Stimulated activated naive B cell treated with anti-CD40 and anti-IgM and Interleukin-4, amounts not matched to agents 10 μg/mL and 1 μg/mL and 100 μg/mL, for 72 hours (primary cell): ENCODE results near the gene PTGES.
A peak's percentile ranks its signal among the peaks of the same experiment; 100 is the strongest.

Source experiments
- ATAC-seq, 2 donors: fragments of 150-1000 bp; cut with Tn5 transposase; replicated peaks; 2 replicates each; pipeline ENCODE4 v1.10.0; 2021; ENCODE audit warnings: moderate library complexity in 1 of 2
- DNase-seq: peaks from one replicate; pipeline ENCODE4 v3.0.0; 2021
- H3K27ac Mint-ChIP-seq: one replicate; pipeline ENCODE4 v1.8.0; 2022; ENCODE audit warnings: mild to moderate bottlenecking, mixed read lengths
- H3K27me3 Mint-ChIP-seq, 2 donors: one replicate each; pipeline ENCODE4 v1.8.0; 2022; ENCODE audit warnings: mixed read lengths in 2 of 2
- H3K36me3 Mint-ChIP-seq, 2 donors: one replicate each; pipeline ENCODE4 v1.8.0; 2022; ENCODE audit warnings: mixed read lengths in 2 of 2, mild to moderate bottlenecking in 1 of 2
- H3K4me1 Mint-ChIP-seq, 2 donors: one replicate each; pipeline ENCODE4 v1.8.0; 2022; ENCODE audit warnings: mixed read lengths in 2 of 2, mild to moderate bottlenecking in 1 of 2
- H3K4me3 Mint-ChIP-seq, 2 donors: one replicate each; pipeline ENCODE4 v1.8.0; 2022; ENCODE audit warnings: mild to moderate bottlenecking in 2 of 2, mixed read lengths in 2 of 2, moderate library complexity in 1 of 2
- H3K9me3 Mint-ChIP-seq, 2 donors: one replicate each; pipeline ENCODE4 v1.8.0; 2022; ENCODE audit warnings: mixed read lengths in 2 of 2, mild to moderate bottlenecking in 1 of 2

PTGES gene

DNA sequence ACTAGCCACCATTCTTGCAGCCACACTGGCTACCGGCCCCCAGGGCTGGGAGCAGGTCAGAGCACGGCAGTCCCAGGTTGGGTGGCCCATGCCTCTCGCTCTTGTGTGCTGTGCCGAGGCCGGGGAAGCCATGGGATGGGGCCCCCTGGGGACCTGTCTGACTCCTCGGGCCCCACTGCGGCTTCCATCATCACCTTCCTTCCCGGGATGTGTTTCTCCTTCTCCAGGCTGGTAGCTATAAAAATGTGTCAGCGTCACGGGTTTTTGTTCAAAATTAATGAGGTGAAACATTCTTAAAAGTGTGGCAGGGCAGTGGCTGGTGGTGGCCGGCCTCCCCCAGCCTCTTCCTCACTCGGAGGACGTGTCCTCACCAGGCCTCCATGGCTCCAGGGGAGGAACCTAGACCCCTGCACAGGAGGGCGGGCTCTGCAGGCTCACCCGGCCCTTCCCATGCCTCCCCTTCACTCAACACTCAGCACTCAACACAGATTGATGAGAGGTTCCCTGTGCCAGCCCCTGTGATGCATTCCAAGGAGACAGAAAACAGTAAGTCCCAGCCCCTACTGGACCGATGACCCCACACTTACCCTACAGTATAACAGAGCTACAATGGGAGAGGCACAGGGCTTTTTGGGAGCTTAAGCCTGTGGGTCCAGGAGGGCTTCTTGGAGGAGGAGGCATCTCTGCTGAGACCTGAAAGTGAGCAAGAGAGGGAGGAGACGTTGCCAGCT lies 43.2 kb downstream of the PTGES start:
- Mint-ChIP-seq H3K4me3 (no peak overlapping the region), H3K27ac (no peak overlapping the region), H3K4me1 (no peaks in the 10 kb centered on the region), H3K27me3 (peaks cover 21 to 33% of the 10 kb centered on the region in 2 donors), H3K36me3 (no peaks in the 10 kb centered on the region), H3K9me3 (no peaks in the 10 kb centered on the region)
- no peak for DNase-seq
- no peak for ATAC-seq

GRCh38 chr9:129708793-129709192 lies 44.0 kb downstream of the PTGES start:
- Mint-ChIP-seq H3K4me1 (no peaks in the 10 kb centered on the region), H3K9me3 (no peaks in the 10 kb centered on the region), H3K36me3 (no peaks in the 10 kb centered on the region), H3K27ac (no peak overlapping the region), H3K4me3 (no peak overlapping the region), H3K27me3 (peaks cover 21 to 30% of the 10 kb centered on the region in 2 donors)
- DNase-seq (no peak), ATAC-seq (no peak)

GRCh38 chr9:129704807-129705206 lies 48.0 kb downstream of the PTGES start:
- H3K4me1 Mint-ChIP-seq, result no peaks in the 10 kb centered on the region
- H3K4me3 Mint-ChIP-seq, result no peak overlapping the region
- no peak overlapping the region for H3K27ac Mint-ChIP-seq
- no peak for DNase-seq
- H3K9me3 Mint-ChIP-seq, result no peaks in the 10 kb centered on the region
- H3K27me3 Mint-ChIP-seq, result peaks cover 20 to 25% of the 10 kb centered on the region in 2 donors
- H3K36me3 Mint-ChIP-seq, result no peaks in the 10 kb centered on the region
- ATAC-seq, result no peak

GRCh38 chr9:129703667-129704355 lies 49.0 kb downstream of the PTGES start:
- Mint-ChIP-seq H3K27me3 (peaks cover 24 to 34% of the 10 kb centered on the region in 2 donors), H3K9me3 (no peaks in the 10 kb centered on the region), H3K36me3 (no peaks in the 10 kb centered on the region), H3K27ac (no peak overlapping the region), H3K4me1 (no peaks in the 10 kb centered on the region), H3K4me3 (no peak overlapping the region)
- ATAC-seq (no peak), DNase-seq (no peak)

GRCh38 chr9:129702589-129703520 lies 50.0 kb downstream of the PTGES start:
- H3K27me3 Mint-ChIP-seq, result peaks cover 32 to 36% of the 10 kb centered on the region in 2 donors
- no peak for DNase-seq
- no peaks in the 10 kb centered on the region for H3K9me3 Mint-ChIP-seq
- H3K36me3 Mint-ChIP-seq, result no peaks in the 10 kb centered on the region
- H3K4me3 Mint-ChIP-seq, result no peak overlapping the region
- ATAC-seq, result no peak
- H3K27ac Mint-ChIP-seq, result no peak overlapping the region
- no peaks in the 10 kb centered on the region for H3K4me1 Mint-ChIP-seq

DNA sequence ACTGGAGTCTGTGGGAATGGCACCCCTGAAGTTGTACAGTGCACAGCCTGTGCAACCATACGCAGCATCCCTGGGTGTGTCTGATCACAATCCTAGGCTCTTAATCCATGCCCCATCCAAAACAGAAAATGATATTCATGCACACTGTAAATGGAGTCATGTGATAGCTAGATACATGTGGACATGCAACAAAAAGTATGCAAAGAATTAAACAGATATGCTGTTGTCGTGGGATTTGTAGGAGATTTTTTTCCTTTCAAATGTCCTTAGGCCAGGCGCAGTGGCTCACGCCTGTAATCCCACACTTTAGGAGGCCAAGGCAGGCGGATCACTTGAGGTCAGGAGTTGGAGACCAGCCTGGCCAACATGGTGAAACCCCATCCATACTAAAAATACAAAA lies 51.3 kb downstream of the PTGES start:
- peaks cover 2 to 5% of the 10 kb centered on the region in 2 donors for H3K4me1 Mint-ChIP-seq
- no peak overlapping the region for H3K27ac Mint-ChIP-seq
- no peak overlapping the region for H3K4me3 Mint-ChIP-seq
- ATAC-seq (no peak), DNase-seq (no peak)
- H3K9me3 Mint-ChIP-seq, result no peaks in the 10 kb centered on the region
- H3K27me3 Mint-ChIP-seq, result peaks cover 39 to 42% of the 10 kb centered on the region in 2 donors
- H3K36me3 Mint-ChIP-seq, result no peaks in the 10 kb centered on the region

DNA sequence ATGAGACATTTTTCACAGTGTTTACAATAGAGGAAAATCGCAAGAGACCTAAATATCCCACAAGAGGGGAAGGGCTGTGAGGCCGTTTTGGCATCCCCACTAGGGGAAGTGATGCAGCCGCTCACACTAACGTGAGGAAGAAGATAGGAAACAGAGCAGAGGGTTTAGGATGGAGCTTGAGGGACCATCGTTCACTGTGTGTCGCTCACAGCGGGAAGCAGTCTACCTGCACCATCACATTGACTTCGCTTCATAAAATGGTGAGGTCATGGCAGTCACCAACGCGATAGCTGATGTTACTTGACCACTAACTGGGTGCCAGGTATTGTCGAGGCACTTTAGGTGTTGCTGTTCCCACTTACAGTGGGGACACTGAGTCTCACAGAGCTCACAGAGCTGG lies 51.8 kb downstream of the PTGES start:
- Mint-ChIP-seq H3K27me3 (peaks cover 44% of the 10 kb centered on the region in 2 donors), H3K27ac (no peak overlapping the region), H3K9me3 (no peaks in the 10 kb centered on the region), H3K36me3 (no peaks in the 10 kb centered on the region), H3K4me1 (peaks cover 2 to 5% of the 10 kb centered on the region in 2 donors), H3K4me3 (no peak overlapping the region)
- ATAC-seq (no peak), DNase-seq (no peak)

DNA sequence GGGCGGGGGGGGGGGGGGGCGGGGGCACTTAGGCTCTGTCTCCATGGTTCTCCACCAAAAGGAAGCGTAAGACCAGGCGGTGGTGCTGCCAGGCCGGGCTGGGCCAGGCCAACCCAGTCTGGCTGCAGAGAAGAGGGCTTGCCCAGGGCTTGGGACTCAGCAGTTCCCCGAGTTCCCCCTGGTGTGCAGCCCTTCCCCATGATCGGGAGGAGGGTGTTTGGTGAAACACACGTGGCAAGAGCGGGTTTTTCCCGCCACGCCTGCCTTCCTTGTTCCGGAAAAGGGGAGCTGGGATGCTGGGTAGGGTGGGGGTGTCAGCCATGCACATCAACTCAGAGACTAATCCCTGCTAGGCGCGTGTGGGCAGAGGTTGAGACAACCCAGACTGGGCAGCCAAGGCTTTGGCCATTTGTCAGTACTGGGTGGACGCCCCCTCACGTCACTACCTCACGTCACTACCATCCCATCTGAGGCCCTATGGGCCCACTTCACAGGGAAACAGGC lies 54.5 kb downstream of the PTGES start:
- Mint-ChIP-seq H3K27ac (no peak overlapping the region), H3K4me3 (no peak overlapping the region), H3K4me1 (peaks cover 2 to 5% of the 10 kb centered on the region in 2 donors), H3K27me3 (peaks cover 60 to 70% of the 10 kb centered on the region in 2 donors), H3K36me3 (no peaks in the 10 kb centered on the region), H3K9me3 (no peaks in the 10 kb centered on the region)
- no peak for ATAC-seq
- DNase-seq, result no peak

DNA sequence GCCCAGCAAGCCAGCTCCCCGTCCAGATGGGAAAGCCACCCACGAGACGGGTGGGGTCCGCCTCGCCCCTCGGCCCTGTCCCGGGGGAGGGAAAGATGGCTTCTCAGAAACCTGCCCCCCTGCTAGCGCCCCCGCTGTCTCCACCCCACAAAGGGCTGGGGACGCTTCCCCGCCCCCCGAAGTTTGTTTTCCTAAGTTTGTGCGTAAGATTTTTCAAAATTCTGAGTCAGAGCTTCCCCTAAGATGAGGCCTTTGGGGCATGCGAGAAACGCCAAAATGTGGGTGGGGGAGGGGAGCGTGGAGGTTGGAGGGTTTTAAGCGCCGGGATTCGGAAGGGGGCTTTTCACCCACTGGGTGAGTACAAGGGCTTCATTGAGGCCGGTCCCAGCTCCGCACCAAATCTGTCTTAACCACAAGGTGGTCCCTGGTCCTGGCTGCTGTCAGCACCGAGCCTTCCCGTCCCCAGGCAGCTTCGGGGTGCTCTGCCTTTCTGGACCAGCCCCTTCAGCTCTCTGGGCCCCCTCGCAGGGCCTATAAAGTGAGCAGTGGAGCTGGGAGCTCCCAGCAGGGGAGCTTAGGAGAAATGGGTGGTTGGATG lies 55.1 kb downstream of the PTGES start:
- ATAC-seq, result peak in 1 of 2 donors; percentile 12
- no peaks in the 10 kb centered on the region for H3K9me3 Mint-ChIP-seq
- H3K27ac Mint-ChIP-seq, result no peak overlapping the region
- H3K4me1 Mint-ChIP-seq, result peaks cover 2 to 5% of the 10 kb centered on the region in 2 donors
- H3K4me3 Mint-ChIP-seq, result peak overlapping the region in 1 of 2 donors; percentile 51
- H3K36me3 Mint-ChIP-seq, result no peaks in the 10 kb centered on the region
- DNase-seq, result no peak
- peaks cover 57 to 68% of the 10 kb centered on the region in 2 donors for H3K27me3 Mint-ChIP-seq

- DNase-seq (no peak), ATAC-seq (peak; percentile 66 to 71)
- Mint-ChIP-seq H3K36me3 (no peaks in the 10 kb centered on the region), H3K4me1 (peaks cover 2 to 5% of the 10 kb centered on the region in 2 donors), H3K27me3 (peaks cover 53 to 65% of the 10 kb centered on the region in 2 donors), H3K9me3 (no peaks in the 10 kb centered on the region), H3K4me3 (peak overlapping the region; percentile 64 to 77), H3K27ac (no peak overlapping the region)
These were observed 55.7 kb downstream of the PTGES start for GRCh38 chr9:129696944-129697655.

- Mint-ChIP-seq H3K27ac (no peak overlapping the region), H3K4me1 (peaks cover 2 to 5% of the 10 kb centered on the region in 2 donors), H3K4me3 (no peak overlapping the region), H3K9me3 (no peaks in the 10 kb centered on the region), H3K36me3 (no peaks in the 10 kb centered on the region), H3K27me3 (peaks cover 47 to 61% of the 10 kb centered on the region in 2 donors)
- DNase-seq (no peak), ATAC-seq (no peak)
These were observed 57.0 kb downstream of the PTGES start for GRCh38 chr9:129695870-129696269.

DNA sequence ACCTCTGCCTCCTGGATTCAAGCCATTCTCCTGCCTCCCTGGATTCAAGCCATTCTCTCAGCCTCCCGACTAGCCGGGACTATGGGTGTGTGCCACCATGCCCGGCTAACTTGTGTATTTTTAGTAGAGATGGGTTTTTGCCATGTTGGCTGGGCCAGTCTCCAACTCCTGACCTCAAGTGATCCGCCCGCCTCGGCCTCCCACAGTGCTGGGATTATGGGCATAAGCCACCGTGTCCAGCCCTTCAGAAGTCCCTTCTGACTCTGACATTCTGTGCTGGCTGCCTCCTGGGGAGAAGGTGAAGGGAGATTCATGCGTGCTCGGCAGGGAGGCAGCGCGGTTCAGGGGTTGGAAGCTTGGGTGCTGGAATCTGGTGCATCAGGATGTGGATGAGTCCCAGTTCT lies 58.6 kb downstream of the PTGES start:
- ATAC-seq (no peak), DNase-seq (no peak)
- peaks cover 2 to 5% of the 10 kb centered on the region in 2 donors for H3K4me1 Mint-ChIP-seq
- peaks cover 35 to 62% of the 10 kb centered on the region in 2 donors for H3K27me3 Mint-ChIP-seq
- H3K4me3 Mint-ChIP-seq, result no peak overlapping the region
- no peaks in the 10 kb centered on the region for H3K36me3 Mint-ChIP-seq
- no peaks in the 10 kb centered on the region for H3K9me3 Mint-ChIP-seq
- H3K27ac Mint-ChIP-seq, result no peak overlapping the region

DNA sequence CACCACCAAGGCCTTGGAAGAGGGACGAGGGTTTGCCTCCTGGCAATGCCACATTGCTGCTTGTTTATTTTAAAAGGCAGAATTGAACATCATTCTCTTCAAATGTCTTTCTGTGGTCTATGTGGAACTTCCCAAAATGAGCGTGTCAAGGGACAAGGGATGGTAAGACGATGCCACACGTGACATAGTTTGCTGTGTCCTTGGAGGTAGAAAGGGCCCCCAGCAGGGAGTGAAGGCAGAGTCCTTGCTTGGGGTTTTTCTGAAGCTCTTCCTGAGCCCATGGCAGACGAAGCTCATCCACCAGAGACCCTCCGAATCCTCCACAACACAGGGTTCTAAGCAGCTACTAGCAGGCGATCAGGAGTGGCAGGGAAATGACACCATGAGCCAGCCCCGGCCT lies 59.1 kb downstream of the PTGES start:
- H3K27me3 Mint-ChIP-seq, result peaks cover 30 to 57% of the 10 kb centered on the region in 2 donors
- ATAC-seq (no peak), DNase-seq (no peak)
- H3K4me1 Mint-ChIP-seq, result peaks cover 2 to 5% of the 10 kb centered on the region in 2 donors
- no peak overlapping the region for H3K4me3 Mint-ChIP-seq
- no peaks in the 10 kb centered on the region for H3K9me3 Mint-ChIP-seq
- no peak overlapping the region for H3K27ac Mint-ChIP-seq
- no peaks in the 10 kb centered on the region for H3K36me3 Mint-ChIP-seq
